Gastrocnemius medialis (tissue), 4 donors: ENCODE results near the gene ZFHX3. TPM values are rescaled to one million over a fixed set of nuclear protein-coding genes. Genes with fewer than 3 reads are reported as not detected.

ENCODE experiments used
- ATAC-seq, 2 donors: fragments of 150-250 bp; one replicate each; pipeline ENCODE4 v1.9.1; 2016
- DNase-seq, 2 donors: peaks; one replicate each; pipeline ENCODE4 v3.0.0-alpha.2; 2019
- H3K27ac ChIP-seq, 4 donors: fragments of 200-600 bp; sonication (generic); 1 replicate in 1 of 4; 2 replicates in 3 of 4; pipeline ENCODE4 v1.5.1; 2016 to 2018; ENCODE audit warnings: mild to moderate bottlenecking in 2 of 4, moderate library complexity in 1 of 4
- H3K27me3 ChIP-seq, 3 donors: fragments of 200-600 bp; sonication (generic) in 2 of 3; 1 replicate in 1 of 3; 2 replicates in 2 of 3; pipeline versions ENCODE4 v1.5.1 to v1.6.0; 2016 to 2019; ENCODE audit warnings: mild to moderate bottlenecking in 1 of 3, moderate library complexity in 1 of 3
- H3K36me3 ChIP-seq, 2 donors: fragments of 200-600 bp; sonication (generic) in 1 of 2; one replicate each; pipeline ENCODE4 v1.5.1; 2017 to 2018
- H3K4me1 ChIP-seq, 2 donors: fragments of 200-600 bp; sonication (generic) in 1 of 2; one replicate each; pipeline ENCODE4 v1.5.1; 2016 to 2017; ENCODE audit warnings: mild to moderate bottlenecking in 2 of 2
- H3K4me3 ChIP-seq, 4 donors: fragments of 200-600 bp; sonication (generic) in 3 of 4; 1 replicate in 1 of 4; 2 replicates in 3 of 4; pipeline ENCODE4 v1.5.1; 2016 to 2019; ENCODE audit warnings: mild to moderate bottlenecking in 2 of 4
- H3K9me3 ChIP-seq, 3 donors: fragments of 200-600 bp; sonication (generic) in 2 of 3; 1 replicate in 1 of 3; 2 replicates in 2 of 3; pipeline ENCODE4 v1.5.1; 2016 to 2019
- CTCF ChIP-seq, 5 experiments: fragments of 450-650 bp in 3 of 5; fragments of 200-600 bp in 2 of 5; sonication (generic) in 2 of 5; IDR thresholded peaks in 4 of 5; conservative IDR thresholded peaks in 1 of 5; 1 replicate in 4 of 5; 2 replicates in 1 of 5; pipeline ENCODE4 v1.5.1; 2016 to 2019; ENCODE audit warnings: antibody characterized with exemption in 5 of 5, mild to moderate bottlenecking in 3 of 5, moderate library complexity in 3 of 5
- POLR2A ChIP-seq, 2 donors: fragments of 450-650 bp; IDR thresholded peaks; one replicate each; pipeline ENCODE4 v1.6.1; 2017; ENCODE audit warnings: antibody characterized with exemption in 2 of 2, mild to moderate bottlenecking in 2 of 2, moderate library complexity in 2 of 2
- in situ Hi-C, 4 donors: fragments of 200-750 bp; cut with MboI; loops; one replicate each; pipeline versions ENCODE4 v1.15.0 to v1.8.0; 2017; ENCODE audit warnings: low sequenced_read_pairs in 4 of 4
- intact Hi-C: fragments of 100-400 bp; cut with DNase I; formaldehyde crosslinking; loops from one replicate; pipeline ENCODE4 v1.15.1; 2023; ENCODE audit warnings: low total_unique reads
- total RNA-seq, 4 donors: library from RNA; depleted of rRNA; stranded (reverse); fragments of >200 nt; gene quantifications; one replicate each; pipeline versions ENCODE4 v1.1.0 to v1.2.3, GENCODE V29; 2016

Gene ZFHX3
- total RNA-seq, 4 donors from 2014 or later, result 14.0 to 28.5 (median 27.3) TPM

- Histone ChIP-seq H3K4me3 (no peak overlapping the region), H3K27ac (no peak overlapping the region), H3K9me3 (no peaks in the 10 kb centered on the region), H3K4me1 (no peaks in the 10 kb centered on the region), H3K27me3 (no peaks in the 10 kb centered on the region), H3K36me3 (peaks cover 0 to 7% of the 10 kb centered on the region in 2 donors)
- in situ Hi-C loops, result no loop called here
- no peak for TF ChIP-seq POLR2A (IDR thresholded peaks at IDR 0.05)
- TF ChIP-seq CTCF (IDR thresholded peaks at IDR 0.05 in 4 of 5, conservative IDR thresholded peaks at IDR 0.05 in 1 of 5), result no peak
- intact Hi-C loops, result no loop called here
- ATAC-seq (no peak), DNase-seq (no peak)
Measured at GRCh38 chr16:72805486-72805885, 242.4 kb downstream of the ZFHX3 start.

GRCh38 chr16:72800524-72801161 lies 247.3 kb downstream of the ZFHX3 start:
- TF ChIP-seq POLR2A (IDR thresholded peaks at IDR 0.05) (no peak), CTCF (IDR thresholded peaks at IDR 0.05 in 4 of 5, conservative IDR thresholded peaks at IDR 0.05 in 1 of 5) (no peak)
- Histone ChIP-seq H3K4me3 (no peak overlapping the region), H3K36me3 (peaks cover 0 to 38% of the 10 kb centered on the region in 2 donors), H3K4me1 (no peaks in the 10 kb centered on the region), H3K27me3 (no peaks in the 10 kb centered on the region), H3K27ac (no peak overlapping the region), H3K9me3 (no peaks in the 10 kb centered on the region)
- intact Hi-C loops (no loop called here), in situ Hi-C loops (no loop called here)
- DNase-seq (no peak), ATAC-seq (no peak)

GRCh38 chr16:72798264-72798663 lies 249.7 kb downstream of the ZFHX3 start:
- Histone ChIP-seq H3K9me3 (no peaks in the 10 kb centered on the region), H3K27ac (no peak overlapping the region), H3K4me3 (no peak overlapping the region), H3K36me3 (peaks cover 0 to 60% of the 10 kb centered on the region in 2 donors), H3K27me3 (no peaks in the 10 kb centered on the region), H3K4me1 (no peaks in the 10 kb centered on the region)
- TF ChIP-seq CTCF (IDR thresholded peaks at IDR 0.05 in 4 of 5, conservative IDR thresholded peaks at IDR 0.05 in 1 of 5) (no peak), POLR2A (IDR thresholded peaks at IDR 0.05) (no peak)
- no peak for DNase-seq
- intact Hi-C loops, result no loop called here
- no peak for ATAC-seq
- in situ Hi-C loops, result no loop called here

GRCh38 chr16:72797621-72798020 lies 250.3 kb downstream of the ZFHX3 start:
- no peak for DNase-seq
- intact Hi-C loops (no loop called here), in situ Hi-C loops (no loop called here)

More at GRCh38 chr16:72797621-72798020, 250.3 kb downstream of the ZFHX3 start:
- ATAC-seq, result no peak
- H3K27me3 ChIP-seq, result no peaks in the 10 kb centered on the region
- H3K36me3 ChIP-seq, result peaks cover 0 to 66% of the 10 kb centered on the region in 2 donors
- no peaks in the 10 kb centered on the region for H3K4me1 ChIP-seq
- H3K4me3 ChIP-seq, result no peak overlapping the region
- no peak for TF ChIP-seq CTCF (IDR thresholded peaks at IDR 0.05 in 4 of 5, conservative IDR thresholded peaks at IDR 0.05 in 1 of 5)
- no peak for TF ChIP-seq POLR2A (IDR thresholded peaks at IDR 0.05)
- no peaks in the 10 kb centered on the region for H3K9me3 ChIP-seq
- no peak overlapping the region for H3K27ac ChIP-seq
